Measurements from ENCODE around the gene ARMC2.
"Not testable (repeated sequence)": the region's sequence is repeated elsewhere in the genome, so short reads cannot be mapped to it uniquely, and the experiment has no call there.

ARMC2 gene

DNA sequence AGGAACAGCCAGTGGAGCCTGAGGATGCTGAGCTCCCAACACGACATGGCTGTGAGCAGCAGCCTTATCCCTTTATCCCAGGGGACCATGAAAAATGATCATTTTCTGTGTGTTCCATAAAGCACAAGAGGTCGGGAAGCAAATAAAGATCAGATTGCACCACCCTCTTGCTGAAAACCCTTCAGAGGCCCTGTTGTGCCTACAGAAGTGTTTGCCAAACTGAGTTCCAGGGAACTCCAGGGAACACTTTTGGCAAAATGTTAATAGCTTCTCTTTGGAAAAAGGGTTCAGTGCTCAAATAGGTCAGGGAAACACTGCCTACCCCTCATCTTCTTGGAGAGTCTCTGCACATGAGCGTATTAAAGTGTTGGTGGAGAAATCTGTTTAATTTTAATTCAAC, 24.4 kb downstream of the ARMC2 start:
- no peak for DNase-seq

DNA sequence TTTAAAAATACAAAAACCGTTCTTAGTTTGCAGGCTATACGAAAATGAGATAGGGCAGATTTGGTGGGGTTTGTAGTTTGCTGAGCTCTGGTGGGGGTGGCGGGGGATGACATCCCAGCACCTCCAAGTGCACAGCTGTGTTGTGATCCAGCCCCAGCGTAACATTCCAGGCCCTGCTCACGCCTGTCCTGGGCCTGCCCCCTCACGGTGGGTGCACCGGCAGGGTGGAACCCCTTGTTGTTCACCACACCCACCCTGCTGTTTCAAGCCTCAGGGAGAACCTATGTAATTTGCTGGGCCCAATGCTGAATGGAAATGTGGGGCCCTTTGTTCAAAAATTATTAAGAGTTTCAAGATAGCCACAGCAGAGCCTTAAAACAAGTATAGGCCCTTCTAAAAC, 25.0 kb downstream of the ARMC2 start:
- DNase-seq: no peak

DNA sequence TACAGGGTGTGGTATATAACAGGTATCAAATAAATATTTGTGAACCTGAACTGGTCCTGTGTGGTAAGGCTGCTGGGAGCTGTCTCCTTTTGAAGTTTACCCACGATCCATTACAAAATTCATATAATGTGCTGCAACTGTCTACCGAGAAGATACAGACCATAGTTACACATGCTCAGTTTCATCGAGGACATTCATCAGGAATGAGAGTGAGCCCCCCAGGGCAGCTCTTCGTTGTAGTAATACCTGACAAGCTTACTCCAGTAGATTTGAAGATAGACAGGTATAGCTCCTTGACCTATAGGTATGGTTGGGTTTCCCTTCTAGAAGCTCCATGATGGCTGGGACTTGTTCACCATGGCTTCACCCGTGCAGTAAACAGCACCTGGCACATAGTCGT, 25.7 kb downstream of the ARMC2 start:
- no peak for DNase-seq

DNA sequence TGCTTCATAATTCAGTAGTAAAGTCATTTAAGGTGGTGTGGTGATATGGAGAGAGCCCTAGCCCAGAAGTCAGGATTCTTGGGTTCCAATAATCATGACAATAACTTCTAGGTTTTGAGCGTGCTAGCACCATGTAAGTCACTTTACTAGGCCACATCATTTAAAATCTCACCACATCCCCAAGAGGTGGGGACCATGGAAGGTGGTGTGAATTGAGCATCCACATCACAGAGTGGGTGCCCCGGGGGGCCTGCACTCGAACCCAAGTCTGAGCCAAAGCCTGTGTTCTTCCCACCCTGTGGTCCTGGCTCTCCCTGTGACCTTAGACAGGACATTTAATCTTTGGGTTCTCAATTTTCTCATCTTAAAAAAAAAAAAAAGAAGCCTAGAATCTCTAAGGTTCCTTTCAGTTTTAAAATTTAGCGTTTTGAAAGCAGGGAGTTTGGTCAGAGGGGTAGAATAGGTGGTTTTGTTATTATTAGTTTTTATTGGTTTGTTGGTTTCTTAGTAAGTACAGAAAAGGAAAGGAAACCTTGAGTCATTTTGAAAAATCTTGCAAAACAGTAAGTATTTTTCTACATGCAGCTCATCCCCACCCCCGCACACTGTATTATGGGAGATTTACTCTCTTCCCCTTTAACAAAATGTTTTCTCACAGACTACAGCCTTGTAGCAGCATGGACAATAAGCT, 26.4 kb downstream of the ARMC2 start:
- peak; percentile 35 to 36 for DNase-seq

DNA sequence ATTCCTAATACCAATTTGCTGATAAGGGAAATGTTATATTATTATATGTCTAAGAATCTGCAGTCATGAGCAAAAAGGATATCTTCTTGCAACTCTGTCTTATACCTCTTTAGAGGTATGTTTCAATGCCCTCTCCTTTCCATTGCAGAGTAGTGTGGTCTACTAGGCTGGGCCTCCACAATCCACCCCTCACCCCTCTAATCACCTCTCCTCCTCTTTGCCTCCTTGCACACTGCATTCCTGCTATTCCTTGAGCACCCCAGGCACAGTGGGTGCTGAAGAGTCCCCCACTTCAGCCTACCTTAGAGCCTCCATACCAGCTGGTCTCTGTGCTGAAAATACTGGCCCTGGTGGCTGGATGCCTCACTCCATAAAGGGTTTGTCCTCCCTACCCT, 26.9 kb downstream of the ARMC2 start:
- DNase-seq: no peak

DNA sequence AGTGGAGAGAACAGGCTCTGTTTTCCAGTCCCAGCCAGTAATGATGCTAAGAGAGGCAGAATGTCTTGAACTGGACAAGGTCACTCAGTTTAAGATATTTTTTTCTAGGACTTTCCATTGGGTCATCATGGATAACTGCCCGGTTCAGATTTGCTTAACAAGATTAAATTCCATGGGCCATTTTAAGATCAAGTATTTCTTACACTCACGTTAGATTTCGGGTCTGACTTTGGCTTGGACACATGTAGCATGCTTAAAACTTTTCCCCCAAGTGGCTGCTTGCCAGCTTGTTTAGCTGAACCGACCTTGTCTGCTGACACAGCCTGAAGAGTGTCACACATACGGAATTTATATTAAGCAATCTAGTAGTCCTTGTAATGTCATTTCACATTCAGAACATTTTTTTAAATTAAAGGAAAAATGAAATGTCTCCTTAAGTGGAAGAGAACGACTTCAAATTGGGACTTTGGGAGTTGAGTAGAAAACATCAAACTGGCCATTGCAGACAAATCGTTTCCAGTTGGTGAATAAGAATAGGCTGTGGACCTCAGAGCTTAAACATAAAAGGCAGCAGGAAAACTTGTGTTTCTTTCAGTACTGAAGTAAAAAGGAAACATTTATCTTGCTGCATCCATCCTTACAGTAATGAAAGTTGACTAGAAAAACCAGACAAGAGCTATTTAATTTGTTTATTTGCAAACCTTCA, 29.0 kb downstream of the ARMC2 start:
- DNase-seq: no peak

DNA sequence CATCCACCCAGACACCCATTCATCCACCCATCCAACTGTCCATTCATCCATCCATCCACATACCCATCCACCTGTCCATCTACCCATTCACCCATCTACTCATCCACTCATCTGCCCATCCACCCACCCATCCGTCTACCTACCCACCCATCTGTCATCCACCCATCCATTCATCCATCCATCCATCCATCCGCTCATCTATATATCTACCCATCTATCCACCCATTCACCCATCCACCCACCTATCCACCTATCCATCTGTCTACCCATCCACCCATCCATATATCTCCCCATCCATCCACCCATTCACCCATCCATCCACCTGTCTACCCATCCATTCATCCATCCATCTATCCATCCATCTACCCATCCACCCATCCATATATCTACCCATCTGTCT, 30.7 kb downstream of the ARMC2 start:
- DNase-seq: no peak

DNA sequence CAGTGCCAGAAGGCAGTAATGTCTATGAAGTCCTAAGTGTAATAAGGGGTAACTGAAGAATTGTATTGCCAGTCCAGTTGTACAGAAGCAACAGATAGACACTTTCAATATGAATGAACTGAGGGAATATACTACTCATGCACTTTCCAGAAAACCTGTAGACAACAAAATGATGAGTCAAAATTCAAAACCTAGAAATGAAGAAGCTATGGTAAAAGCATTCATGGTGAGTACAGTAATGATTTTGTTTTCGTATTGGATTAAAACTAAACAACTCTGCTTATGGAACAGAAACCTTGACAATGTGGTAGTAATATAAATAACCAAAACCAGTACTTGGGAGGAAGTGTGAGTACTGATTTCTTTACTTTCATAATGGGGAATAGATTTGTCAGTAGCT, 35.0 kb downstream of the ARMC2 start:
- no peak for DNase-seq

DNA sequence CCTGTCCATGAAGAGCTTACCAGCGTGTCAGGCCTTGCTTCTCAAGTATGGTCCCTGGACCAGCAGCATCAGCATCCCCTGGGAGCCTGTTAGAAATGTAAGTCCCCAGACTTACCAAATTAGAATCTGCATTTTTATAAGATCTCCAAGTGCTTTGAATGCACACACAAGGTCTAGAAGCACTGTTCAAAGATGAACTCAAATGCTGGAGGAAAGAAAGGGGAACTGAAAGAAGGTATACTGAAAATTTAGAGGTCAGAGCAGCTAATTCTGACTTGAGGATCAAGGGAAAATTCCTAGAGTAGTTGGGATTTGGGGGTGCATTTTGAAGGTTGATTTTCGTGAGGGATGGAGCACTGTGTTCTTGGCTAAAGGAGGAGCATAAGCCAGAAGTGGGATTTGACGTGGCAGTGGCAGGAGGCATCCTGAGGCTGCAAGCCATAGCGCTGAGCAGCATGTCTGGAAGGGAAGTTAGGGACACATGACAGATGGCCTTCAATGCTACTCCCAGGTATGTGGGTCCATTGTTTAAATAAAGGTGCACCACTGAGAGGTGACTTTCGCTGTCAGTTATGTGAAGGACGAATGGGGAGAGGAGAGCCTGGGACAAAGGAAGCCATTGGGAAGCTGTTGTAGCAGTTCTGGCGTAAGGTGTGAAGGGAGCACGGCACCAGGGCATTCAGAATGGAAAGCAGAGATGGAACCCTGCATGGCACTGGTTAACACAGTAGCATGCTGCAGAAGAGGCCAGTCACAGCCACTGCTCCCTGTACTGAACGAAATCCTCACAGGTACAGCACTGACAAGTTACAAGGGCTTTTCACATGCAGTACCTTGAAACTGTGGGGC, 36.2 kb downstream of the ARMC2 start:
- DNase-seq: no peak

DNA sequence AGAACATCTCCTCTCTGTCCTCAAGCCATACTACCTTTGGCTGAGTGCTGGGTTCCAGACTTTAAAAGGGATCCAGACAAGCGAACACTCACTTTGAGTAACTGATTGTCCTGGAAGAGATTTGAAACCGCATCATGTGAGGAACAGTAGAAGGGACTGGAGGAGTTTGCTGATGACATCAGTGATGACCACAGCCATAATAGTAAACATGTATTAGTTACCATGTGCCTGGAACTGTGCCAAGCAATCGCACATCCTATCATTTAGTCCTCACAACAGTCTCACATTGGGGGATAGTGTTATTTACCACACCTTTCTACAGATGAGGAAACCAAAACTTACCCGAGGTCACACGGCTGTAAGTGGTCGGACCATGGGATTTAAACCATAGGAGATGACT, 39.8 kb downstream of the ARMC2 start:
- DNase-seq: no peak

DNA sequence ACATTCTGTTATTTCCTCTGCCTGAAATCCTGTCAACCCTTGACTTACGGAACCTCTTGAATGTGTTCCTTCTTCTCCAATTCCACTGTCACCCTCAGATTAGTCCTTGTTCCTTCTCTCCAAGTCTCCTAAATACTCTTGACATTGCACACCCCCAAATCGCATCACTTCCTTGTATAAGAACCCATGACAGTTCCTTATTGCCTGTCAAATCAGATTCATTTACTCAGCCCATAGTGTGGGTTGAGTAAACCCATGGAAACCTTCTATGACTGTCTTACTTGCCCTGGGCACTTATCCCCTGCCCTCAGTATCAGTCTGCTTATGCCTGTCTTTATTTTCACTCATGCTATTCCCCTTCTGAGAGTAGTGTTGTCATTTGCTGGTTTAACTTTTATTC, 40.5 kb downstream of the ARMC2 start:
- no peak for DNase-seq

DNA sequence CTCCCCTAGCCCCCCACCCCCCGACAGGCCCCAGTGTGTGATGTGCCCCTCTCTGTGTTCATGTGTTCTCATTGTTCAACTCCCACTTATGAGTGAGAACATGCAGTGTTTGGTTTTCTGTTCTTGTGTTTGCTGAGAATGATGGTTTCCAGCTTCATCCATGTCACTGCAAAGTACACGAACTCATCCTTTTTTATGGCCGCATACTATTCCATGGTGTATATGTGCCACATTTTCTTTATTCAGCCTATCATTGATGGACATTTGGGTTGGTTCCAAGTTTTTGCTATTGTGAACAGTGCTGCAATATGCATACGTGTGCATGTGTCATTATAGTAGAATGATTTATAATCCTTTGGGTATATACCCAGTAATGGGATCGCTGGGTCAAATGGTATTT, 42.7 kb downstream of the ARMC2 start:
- not testable (repeated sequence) for DNase-seq

DNA sequence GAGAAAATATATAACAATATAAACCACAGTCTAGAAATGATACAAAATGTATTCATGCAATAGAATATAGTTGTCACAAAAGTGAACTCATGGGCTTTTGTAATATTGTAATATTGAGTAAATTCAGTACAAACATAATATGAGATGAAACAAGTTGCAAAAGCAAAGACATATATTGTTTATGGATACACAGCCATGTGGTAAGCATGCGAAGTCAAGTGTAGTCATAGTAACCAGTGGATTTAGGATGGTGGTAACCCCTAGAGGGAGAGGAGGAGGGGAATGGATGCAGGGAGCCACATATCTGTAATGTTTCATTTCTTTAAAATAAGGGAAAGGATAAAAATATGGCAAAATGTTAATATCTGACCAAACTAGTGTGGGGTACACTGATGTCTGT, 47.3 kb downstream of the ARMC2 start:
- DNase-seq: no peak

DNA sequence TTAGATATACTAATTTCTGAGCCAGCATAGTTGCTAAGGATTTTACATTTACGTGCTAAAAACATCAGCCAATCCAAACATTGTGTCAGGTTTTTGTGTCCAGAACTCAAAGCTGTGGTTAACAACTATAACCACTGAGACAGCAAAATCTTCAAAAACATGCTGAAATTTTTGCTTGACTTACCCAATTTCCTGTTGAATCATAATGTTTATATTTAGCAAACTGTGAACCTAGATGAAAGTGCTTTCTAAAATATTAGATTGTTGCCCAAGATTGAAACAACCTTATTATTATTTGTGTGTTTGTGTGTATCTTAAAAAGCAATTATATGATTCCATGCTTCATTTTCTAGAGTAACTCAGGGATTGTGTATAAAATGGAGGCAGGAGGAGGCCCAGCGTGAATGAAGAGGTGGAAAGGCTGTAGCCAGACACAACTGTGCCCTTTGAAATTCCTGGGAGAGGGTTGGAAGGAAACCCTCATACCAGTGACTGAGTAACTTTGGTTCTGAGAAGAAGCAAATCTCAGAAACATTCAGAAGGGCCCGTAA, 48.0 kb downstream of the ARMC2 start:
- no peak for DNase-seq

DNA sequence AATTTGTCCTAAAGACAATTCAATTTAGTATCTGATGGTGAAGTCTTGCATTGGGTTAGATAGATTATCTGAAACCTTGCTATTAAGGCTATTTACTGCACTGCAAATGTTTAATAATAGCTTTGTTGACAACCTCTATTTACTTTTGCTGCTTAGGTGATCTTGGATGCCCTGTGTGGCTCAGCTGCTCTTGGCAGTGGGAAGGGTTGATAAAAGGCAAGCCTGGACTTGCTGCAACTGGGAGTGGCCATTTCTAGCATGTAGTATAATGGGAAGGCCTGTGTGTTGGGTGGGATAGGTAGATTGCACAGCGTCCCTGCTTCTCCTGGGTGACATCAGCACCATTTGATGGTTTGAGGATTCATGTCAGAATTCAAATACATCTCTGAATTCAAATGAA, 49.1 kb downstream of the ARMC2 start:
- DNase-seq: no peak

DNA sequence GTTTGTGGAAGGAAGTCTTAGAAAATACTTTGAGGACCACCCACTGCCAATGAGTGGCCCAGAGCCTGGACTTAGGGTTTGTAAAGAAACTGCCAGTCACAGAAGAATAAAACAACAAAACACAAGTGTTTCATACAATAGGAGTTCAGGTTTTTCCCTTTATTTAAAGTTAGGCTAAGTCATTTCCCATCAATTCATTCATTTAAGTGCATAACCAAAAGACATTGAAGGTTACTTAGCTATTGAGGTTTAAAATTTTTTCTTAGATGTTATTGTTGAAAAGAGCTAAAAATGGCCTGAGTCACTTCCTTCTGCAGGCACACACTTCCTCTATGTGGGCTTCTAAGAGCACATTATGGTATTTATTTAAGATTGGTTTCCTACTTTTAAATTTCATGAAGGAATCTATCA, 54.2 kb downstream of the ARMC2 start:
- DNase-seq: no peak

DNA sequence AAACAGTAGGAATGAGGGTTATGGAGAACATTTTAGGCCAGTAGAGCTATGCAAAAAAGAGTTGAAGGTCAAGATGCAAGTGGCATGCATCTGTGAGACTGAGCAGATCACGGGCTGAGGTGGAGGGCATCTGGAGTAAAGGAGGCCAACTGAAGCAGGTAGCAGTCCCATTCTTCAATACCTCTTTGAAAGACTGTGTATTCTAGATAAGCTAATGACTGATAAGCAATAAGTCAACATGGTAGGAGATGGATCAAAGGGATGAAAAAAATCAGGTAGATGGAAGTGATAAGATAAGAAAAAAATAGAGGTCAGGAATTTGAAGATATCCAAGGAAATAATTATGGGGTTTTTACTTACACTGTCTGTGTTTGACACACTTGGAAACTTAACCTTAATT, 55.6 kb downstream of the ARMC2 start:
- no peak for DNase-seq

DNA sequence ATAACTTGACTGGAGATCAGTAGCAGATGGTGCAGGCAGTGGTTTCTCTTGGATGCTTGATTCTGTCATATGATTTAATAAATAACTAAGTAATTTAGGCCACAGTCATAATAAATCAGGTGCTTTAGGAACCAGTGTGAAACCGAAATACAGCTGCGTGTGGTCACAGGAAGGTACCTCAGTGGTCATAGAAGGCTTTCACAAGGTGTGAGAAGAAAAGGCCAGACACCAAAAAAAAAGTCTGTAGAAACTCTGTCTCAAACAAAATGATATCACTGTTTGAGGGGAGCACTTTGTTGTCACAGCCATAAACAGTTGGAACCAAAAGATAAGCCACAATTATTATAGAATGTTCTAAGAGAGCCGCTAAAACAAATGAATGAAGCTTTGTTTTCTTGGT, 56.5 kb downstream of the ARMC2 start:
- no peak for DNase-seq

DNA sequence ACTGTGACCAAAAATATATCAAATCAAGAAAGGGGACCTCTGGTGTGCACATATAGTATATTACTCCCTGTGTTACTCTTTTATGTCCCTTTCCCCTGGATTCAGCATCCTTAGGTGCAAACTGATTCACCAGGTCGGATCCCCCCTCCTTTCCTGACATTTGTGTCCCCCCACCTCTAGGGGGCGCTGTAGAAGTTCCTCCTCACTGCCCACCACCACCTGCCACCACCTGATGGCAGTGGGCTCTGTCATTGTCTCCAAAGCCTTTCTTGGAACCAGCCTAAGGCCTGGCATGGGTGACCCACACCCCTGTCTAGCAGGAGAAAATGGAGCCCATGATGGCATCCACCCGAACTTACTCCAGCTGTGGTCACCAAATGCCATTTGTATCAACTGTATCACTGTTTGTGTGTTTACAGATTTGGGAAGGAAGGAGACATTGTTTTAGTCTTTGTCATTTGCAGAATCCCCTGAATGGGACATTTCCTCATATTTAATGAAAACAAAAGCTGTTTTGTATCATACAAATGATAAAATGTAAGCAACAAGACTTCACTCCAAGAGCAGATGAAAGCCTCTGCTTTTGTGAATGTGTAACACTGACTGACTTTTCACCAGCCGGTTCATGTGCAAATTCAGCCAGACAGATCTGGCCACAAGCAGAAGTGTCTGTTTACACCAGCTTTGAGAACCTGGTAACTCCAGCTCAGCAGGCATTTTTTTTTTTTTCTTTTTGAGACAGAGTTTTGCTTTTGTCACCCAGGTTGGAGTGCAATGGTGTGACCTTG, 66.2 kb downstream of the ARMC2 start:
- peak in 1 of 2 experiments; percentile 14 for DNase-seq

DNA sequence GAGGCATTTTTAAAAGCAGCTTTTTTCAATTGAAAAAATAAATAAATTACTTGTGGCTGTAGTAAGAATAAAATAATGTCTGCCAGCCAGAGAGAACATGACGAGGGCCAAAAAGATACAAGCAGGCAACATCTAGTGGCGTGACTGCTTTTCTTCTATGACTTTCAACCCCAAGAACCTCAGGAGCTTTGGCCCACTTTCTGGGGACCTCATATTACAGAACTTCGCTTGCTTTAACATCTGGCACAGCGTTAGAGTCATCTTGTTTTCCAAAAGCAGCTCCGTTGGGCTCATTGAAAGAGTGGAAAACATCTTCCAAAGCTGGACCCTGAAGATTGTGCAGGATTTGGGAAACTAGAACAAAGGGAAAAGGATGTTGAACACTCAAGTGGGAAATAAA, 67.0 kb downstream of the ARMC2 start:
- no peak for DNase-seq

DNA sequence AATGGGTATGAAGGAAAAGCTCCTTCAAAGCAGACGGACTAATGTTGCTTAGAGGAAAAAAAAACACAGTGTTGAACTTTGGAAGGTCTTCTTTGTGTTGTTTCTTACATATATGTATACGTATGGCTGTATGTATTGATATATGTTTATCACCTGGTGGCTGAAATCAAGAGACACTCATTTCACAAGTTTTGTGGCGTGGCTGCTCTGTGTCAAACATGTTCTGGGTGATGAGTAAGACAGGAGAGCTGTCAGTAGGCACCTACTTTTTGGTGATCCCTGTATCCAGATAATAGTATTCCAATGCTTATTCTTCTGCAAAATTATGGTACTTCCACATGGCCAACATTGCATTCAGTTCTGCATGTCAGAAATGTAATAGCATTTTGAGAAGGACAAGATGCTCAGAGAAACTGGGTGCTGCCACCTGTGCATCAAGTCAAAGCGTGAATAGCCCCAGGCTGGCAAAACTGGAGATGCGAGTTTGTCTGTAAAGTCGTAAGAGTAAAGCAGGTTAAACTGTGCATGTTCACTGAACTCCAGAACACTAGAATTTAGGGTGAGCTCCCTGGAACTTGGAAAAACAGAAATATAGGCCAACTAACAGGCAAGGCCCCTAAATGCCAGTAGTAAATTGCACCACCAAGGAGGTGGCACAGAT, 67.9 kb downstream of the ARMC2 start:
- DNase-seq: no peak

DNA sequence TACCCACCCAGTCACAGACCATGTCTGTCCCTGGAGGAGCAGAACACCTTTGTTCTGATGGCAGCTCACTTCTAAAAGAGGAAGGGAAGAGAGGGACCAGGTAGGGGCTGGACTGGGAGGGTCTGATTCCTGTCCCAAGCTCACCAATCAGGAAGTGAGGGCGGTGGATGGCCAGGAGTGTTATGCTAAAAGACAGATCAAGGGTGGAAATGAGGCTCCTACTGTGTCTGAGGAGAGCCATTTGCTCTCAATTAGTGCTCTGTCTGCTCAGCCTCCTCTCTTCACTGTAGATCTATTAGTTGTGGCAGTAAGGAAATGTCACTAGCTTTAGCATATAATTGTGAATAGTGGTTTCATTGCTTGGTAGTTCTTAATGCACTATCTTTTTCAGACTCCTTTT, 72.5 kb downstream of the ARMC2 start:
- no peak for DNase-seq

Measured in stimulated activated CD4-positive, alpha-beta T cell treated with anti-CD3 and anti-CD28 coated beads, Interleukin-4, amount 100 ng/mL, for 4 hours (primary cell).